GM10248 (cell line): ENCODE data around the gene HDAC4.

ENCODE experiments used
- CTCF ChIA-PET: fragments of 300-600 bp; sonication (Branson Sonifier 250); formaldehyde crosslinking; extraction: SDS; loops from one replicate; lab custom pipeline; 2021; ENCODE audit warnings: antibody characterized with exemption; lab: Yijun Ruan, JAX
- POLR2A ChIA-PET: fragments of 350-650 bp; sonication (Branson Sonifier 250); formaldehyde crosslinking; extraction: SDS; loops from one replicate; lab custom pipeline; 2020; ENCODE audit warnings: antibody characterized with exemption; lab: Yijun Ruan, JAX
- DNase-seq: peaks from one replicate; pipeline ENCODE4 v3.0.0; 2012; ENCODE audit errors: extremely low spot score
- CTCF ChIP-seq: IDR thresholded peaks from 2 replicates; pipeline ENCODE4 v1.5.1; 2012; ENCODE audit warnings: mild to moderate bottlenecking, low read depth; ENCODE audit errors: extremely low read depth, missing control alignments, control extremely low read depth

The HDAC4 gene

GRCh38 chr2:239370876-239371725 lies 29.7 kb downstream of the HDAC4 start:
- ChIA-PET POLR2A (no interaction called here), CTCF (interaction anchor here (1.7 kb wide), 1 partner anchor 10 kb away, joined by 3 read pairs; no protein-coding TSS in a partner anchor)
- no peak for TF ChIP-seq CTCF
- no peak for DNase-seq

- POLR2A ChIA-PET = no interaction called here
- CTCF ChIA-PET = interaction anchor here (1.7 kb wide), 2 partner anchors 10 to 11 kb away, joined by 3 read pairs; no protein-coding TSS in a partner anchor
- TF ChIP-seq CTCF = no peak
- no peak for DNase-seq
Observed at GRCh38 chr2:239370403-239370802, 30.4 kb downstream of the HDAC4 start.

- CTCF ChIA-PET = interaction anchor here (1.7 kb wide), 2 partner anchors 10 to 11 kb away, joined by 3 read pairs; no protein-coding TSS in a partner anchor
Observed at GRCh38 chr2:239369631-239370161, 31.1 kb downstream of the HDAC4 start.

GRCh38 chr2:239368906-239369552 lies 31.8 kb downstream of the HDAC4 start:
- ChIA-PET POLR2A (no interaction called here), CTCF (interaction anchor here (1.7 kb wide), 1 partner anchor 9 kb away, joined by 3 read pairs; no protein-coding TSS in a partner anchor)
- DNase-seq = no peak
- no peak for TF ChIP-seq CTCF

More at GRCh38 chr2:239369631-239370161, 31.1 kb downstream of the HDAC4 start:
- no peak for TF ChIP-seq CTCF
- peak; percentile 78 for DNase-seq
- POLR2A ChIA-PET = no interaction called here

- ChIA-PET POLR2A (no interaction called here), CTCF (no interaction called here)
- DNase-seq = no peak
- TF ChIP-seq CTCF = no peak
Observed at GRCh38 chr2:239368321-239368720, 32.5 kb downstream of the HDAC4 start.

GRCh38 chr2:239366740-239367139 lies 34.1 kb downstream of the HDAC4 start:
- no peak for DNase-seq
- POLR2A ChIA-PET = no interaction called here
- no peak for TF ChIP-seq CTCF
- CTCF ChIA-PET = no interaction called here
